Endodermal cell (in vitro differentiated cells): ENCODE results near the gene OSBPL9. TPM values are rescaled to one million over a fixed set of nuclear protein-coding genes. Genes with fewer than 3 reads are reported as not detected.

Source experiments
- DNase-seq: peaks from one replicate; pipeline ENCODE4 v3.0.0-alpha.2; 2017
- H3K27ac ChIP-seq: 2 replicates; pipeline ENCODE4 v1.5.1; 2013; ENCODE audit warnings: mild to moderate bottlenecking, low read depth, low read length, moderate library complexity
- H3K27me3 ChIP-seq: 2 replicates; pipeline ENCODE4 v1.6.1; 2013; ENCODE audit warnings: mild to moderate bottlenecking, low read length, moderate library complexity; ENCODE audit not compliant: insufficient read depth, control insufficient read depth, poor library complexity, severe bottlenecking
- H3K36me3 ChIP-seq: 2 replicates; pipeline ENCODE4 v1.7.0; 2013; ENCODE audit warnings: mild to moderate bottlenecking, low read length, moderate library complexity; ENCODE audit not compliant: control insufficient read depth, insufficient read depth
- H3K4me1 ChIP-seq: one replicate; pipeline ENCODE4 v1.7.0; 2013; ENCODE audit warnings: low read length; ENCODE audit not compliant: control insufficient read depth, insufficient read depth
- H3K4me3 ChIP-seq: 2 replicates; pipeline ENCODE4 v1.5.1; 2013; ENCODE audit warnings: mild to moderate bottlenecking, low read length, moderate library complexity
- H3K9ac ChIP-seq: 2 replicates; pipeline ENCODE4 v1.6.1; 2013; ENCODE audit warnings: mild to moderate bottlenecking, low read length, moderate library complexity; ENCODE audit not compliant: poor library complexity, severe bottlenecking; ENCODE audit errors: extremely low read depth
- H3K9me3 ChIP-seq: 2 replicates; pipeline ENCODE4 v1.6.1; 2013; ENCODE audit warnings: mild to moderate bottlenecking, low read length, moderate library complexity; ENCODE audit not compliant: control insufficient read depth
- H3K27ac Mint-ChIP-seq: 2 replicates; pipeline ENCODE4 v1.8.0; 2020; ENCODE audit warnings: mixed read lengths
- H3K27me3 Mint-ChIP-seq: 2 replicates; pipeline ENCODE4 v1.8.0; 2021; ENCODE audit warnings: mild to moderate bottlenecking, mixed read lengths; ENCODE audit not compliant: insufficient read depth
- H3K36me3 Mint-ChIP-seq: 2 replicates; pipeline ENCODE4 v1.8.0; 2020; ENCODE audit warnings: low read depth, mixed read lengths
- H3K4me1 Mint-ChIP-seq: 2 replicates; pipeline ENCODE4 v1.8.0; 2020; ENCODE audit warnings: mixed read lengths
- H3K4me3 Mint-ChIP-seq: 2 replicates; pipeline ENCODE4 v1.8.0; 2020; ENCODE audit warnings: mild to moderate bottlenecking, moderate library complexity, mixed read lengths
- H3K9me3 Mint-ChIP-seq: 2 replicates; pipeline ENCODE4 v1.8.0; 2020; ENCODE audit warnings: mild to moderate bottlenecking, mixed read lengths
- CTCF ChIP-seq: fragments of 200-600 bp; sonication (generic); conservative IDR thresholded peaks from 2 replicates; pipeline ENCODE4 v1.5.0; 2021; ENCODE audit warnings: antibody characterized with exemption, mild to moderate bottlenecking
- WGBS, 2 experiments: methylation state at CpG; one replicate each; pipeline versions ENCODE4 v1.1.5 to v1.1.7; 2013; ENCODE audit warnings: missing lambda C conversion rate in 2 of 2, mixed read lengths in 1 of 2; ENCODE audit not compliant: insufficient coverage in 1 of 2, insufficient read length in 1 of 2; 5-methylcytosine and 5-hydroxymethylcytosine counted together
- total RNA-seq, 2 donors: library from RNA; stranded (reverse); fragmentation: NEBNext Ultra II Directional in 1 of 2; extraction: Animal tissue kit (Norgen Biotek cat#: 25700) in 1 of 2; gene quantifications; 2 replicates in 1 of 2; 3 replicates in 1 of 2; pipeline ENCODE4 v1.2.1, GENCODE V29; 2021

OSBPL9 gene
- total RNA-seq, 2 donors from 2014 or later = 76.9 to 93.3 TPM

- Histone ChIP-seq H3K27me3 (no peaks in the 10 kb centered on the region), H3K9ac (no peak overlapping the region), H3K4me1 (peaks cover 4% of the 10 kb centered on the region), H3K27ac (no peak overlapping the region), H3K36me3 (no peaks in the 10 kb centered on the region), H3K4me3 (no peak overlapping the region), H3K9me3 (no peaks in the 10 kb centered on the region)
- Mint-ChIP-seq H3K4me1 (peaks cover 44% of the 10 kb centered on the region), H3K9me3 (no peaks in the 10 kb centered on the region), H3K36me3 (no peaks in the 10 kb centered on the region), H3K4me3 (no peak overlapping the region), H3K27ac (no peak overlapping the region), H3K27me3 (no peaks in the 10 kb centered on the region)
- 79 to 89% methylated on average over 5 to 7 of the region's 7 CpGs for WGBS, 2 experiments
- DNase-seq = no peak
- no peak for TF ChIP-seq CTCF
These were observed 117.1 kb downstream of the OSBPL9 start for GRCh38 chr1:51733793-51734522.

GRCh38 chr1:51734896-51735745 is 118.2 kb downstream of the OSBPL9 start:
- WGBS, 2 experiments = 82 to 96% methylated on average over 5 to 7 of the region's 7 CpGs
- H3K9me3 ChIP-seq = no peaks in the 10 kb centered on the region
- H3K4me3 ChIP-seq = no peak overlapping the region
- no peak overlapping the region for H3K27ac ChIP-seq
- Mint-ChIP-seq H3K4me3 (no peak overlapping the region), H3K4me1 (peaks cover 43% of the 10 kb centered on the region), H3K36me3 (no peaks in the 10 kb centered on the region), H3K27me3 (no peaks in the 10 kb centered on the region), H3K27ac (peak overlapping the region; percentile 73), H3K9me3 (no peaks in the 10 kb centered on the region)
- no peak overlapping the region for H3K9ac ChIP-seq
- peaks cover 4% of the 10 kb centered on the region for H3K4me1 ChIP-seq
- TF ChIP-seq CTCF = no peak
- no peaks in the 10 kb centered on the region for H3K36me3 ChIP-seq
- no peaks in the 10 kb centered on the region for H3K27me3 ChIP-seq
- no peak for DNase-seq

- H3K4me3 Mint-ChIP-seq = no peak overlapping the region
- DNase-seq = no peak
- H3K27ac ChIP-seq = no peak overlapping the region
These were observed 118.9 kb downstream of the OSBPL9 start for GRCh38 chr1:51735746-51736254.

More at GRCh38 chr1:51735746-51736254, 118.9 kb downstream of the OSBPL9 start:
- Mint-ChIP-seq H3K36me3 (no peaks in the 10 kb centered on the region), H3K4me1 (peaks cover 38% of the 10 kb centered on the region), H3K27ac (no peak overlapping the region), H3K27me3 (no peaks in the 10 kb centered on the region), H3K9me3 (no peaks in the 10 kb centered on the region)
- H3K9ac ChIP-seq = no peak overlapping the region
- H3K27me3 ChIP-seq = no peaks in the 10 kb centered on the region
- H3K4me1 ChIP-seq = peaks cover 4% of the 10 kb centered on the region
- no peak overlapping the region for H3K4me3 ChIP-seq
- H3K36me3 ChIP-seq = no peaks in the 10 kb centered on the region
- H3K9me3 ChIP-seq = no peaks in the 10 kb centered on the region
- 82% methylated on average over 5 of the region's 5 CpGs; no CpG with 5 or more reads in 1 of the 2 experiments for WGBS, 2 experiments
- no peak for TF ChIP-seq CTCF
